Left kidney (tissue), 2 donors: ENCODE results near the gene OSBPL2. TPM values are rescaled to one million over a fixed set of nuclear protein-coding genes. Genes with fewer than 3 reads are reported as not detected.

ENCODE experiments used
- DNase-seq: peaks from one replicate; pipeline ENCODE4 v3.0.0-alpha.2; 2013
- polyA plus RNA-seq: library from polyadenylated mRNA; unstranded; fragments of 120-200 nt; gene quantifications from one replicate; pipeline ENCODE4 v1.2.1, GENCODE V29; 2013; ENCODE audit not compliant: insufficient read length

Gene OSBPL2
- polyA plus RNA-seq, 1 donor = 43.6 TPM

DNA sequence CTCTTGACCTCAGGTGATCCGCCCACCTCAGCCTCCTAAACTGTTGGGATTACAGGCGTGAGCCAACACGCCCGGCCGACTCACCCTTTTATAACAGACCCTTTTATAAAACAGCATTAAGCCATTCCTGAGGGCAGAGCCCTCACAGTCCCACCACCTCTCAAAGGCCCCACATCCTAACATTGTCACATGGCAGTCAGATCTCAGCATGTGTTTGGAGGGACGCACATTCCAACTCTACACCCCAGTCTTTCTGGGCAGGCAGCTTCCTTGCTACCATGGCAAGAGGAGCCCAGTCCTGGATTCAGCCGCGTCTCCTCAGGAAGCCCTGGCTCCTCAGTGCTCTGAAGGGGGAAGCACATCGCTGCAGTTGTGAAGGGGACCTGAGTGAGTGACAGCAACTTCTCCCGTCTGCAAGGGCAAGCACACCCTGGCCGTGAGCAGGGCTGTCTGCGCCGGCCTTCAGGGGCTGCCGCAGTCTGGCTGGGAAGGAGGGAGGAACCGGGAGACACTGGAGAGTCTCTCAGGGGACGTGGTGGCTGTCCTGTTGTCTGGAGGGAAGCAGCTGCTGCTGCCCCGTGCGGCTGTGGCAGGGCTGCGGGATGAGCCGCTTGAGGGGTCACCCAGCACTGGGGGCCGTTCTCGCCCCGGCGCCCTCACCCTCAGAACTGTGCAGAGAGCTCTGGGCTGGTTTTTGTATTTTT is 15.9 kb downstream of the OSBPL2 start:
- DNase-seq = no peak

DNA sequence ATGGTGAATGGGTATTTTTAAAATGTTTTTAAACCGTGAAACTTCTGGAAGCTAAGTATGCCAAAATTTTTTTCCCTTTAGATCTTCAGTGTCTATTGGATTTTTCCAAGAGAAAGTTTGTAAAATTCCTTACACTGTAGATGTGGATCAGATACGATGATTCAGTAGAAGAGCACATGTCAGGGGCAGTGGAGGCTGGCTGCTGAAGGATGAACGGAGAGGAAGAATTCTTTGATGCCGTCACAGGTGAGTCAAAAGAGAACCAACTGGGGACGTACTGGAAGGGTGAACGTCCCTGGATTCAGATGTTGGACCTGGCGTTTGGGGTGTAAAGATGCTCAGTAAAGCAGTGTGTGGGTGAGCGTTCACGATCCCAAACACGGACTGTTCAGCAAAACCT is 17.7 kb downstream of the OSBPL2 start:
- DNase-seq = no peak

DNA sequence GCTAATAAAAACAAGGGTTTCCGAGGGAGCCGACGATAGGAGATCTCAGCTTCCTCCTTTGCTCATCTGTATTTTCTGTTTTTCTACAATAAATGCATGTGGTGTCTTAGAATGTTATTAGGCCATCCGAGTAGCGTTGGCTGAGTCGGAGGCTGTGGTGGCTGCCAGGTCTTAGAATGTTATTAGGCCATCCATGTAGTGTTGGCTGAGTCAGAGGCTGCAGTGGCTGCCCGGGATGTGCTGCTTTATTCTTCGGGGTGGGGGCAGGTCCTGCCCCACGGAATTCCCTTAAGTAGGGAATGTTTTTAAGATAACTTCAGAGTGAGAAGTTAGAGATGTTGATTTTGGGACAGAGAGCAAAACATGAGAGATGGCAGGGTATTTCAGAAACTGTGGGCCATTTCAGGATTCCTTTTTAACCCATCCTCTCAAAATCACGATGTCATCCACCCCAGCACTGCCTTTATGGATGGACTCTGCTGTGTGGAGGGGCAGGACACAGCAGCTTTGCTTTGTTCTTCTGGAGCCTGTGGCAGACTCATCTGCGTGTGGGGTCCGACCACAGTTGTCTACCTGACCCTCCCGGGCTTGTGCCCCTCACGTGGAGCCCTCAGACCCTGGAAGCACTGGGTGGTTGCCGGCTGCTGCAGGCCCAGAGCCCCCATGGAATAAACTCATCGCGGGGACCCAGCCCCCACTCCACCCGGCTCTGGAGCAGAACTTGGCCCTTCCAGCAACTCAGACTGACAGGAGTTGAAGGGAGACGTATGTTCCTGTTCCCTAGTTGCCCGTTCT is 20.4 kb downstream of the OSBPL2 start:
- no peak for DNase-seq

DNA sequence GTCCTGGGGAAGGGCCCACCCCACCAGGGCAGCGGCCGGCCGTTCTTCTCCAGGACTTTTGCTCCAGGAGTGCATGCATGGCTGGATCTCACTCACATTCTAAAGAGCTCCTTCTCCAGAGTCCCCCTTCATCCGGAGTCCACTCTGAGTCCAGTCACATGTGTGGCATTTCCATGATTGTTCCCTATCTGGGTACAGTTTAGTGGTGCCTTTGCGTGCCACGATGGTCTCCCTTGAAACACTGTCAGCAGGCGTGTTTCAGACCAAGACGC is 20.9 kb downstream of the OSBPL2 start:
- no peak for DNase-seq

DNA sequence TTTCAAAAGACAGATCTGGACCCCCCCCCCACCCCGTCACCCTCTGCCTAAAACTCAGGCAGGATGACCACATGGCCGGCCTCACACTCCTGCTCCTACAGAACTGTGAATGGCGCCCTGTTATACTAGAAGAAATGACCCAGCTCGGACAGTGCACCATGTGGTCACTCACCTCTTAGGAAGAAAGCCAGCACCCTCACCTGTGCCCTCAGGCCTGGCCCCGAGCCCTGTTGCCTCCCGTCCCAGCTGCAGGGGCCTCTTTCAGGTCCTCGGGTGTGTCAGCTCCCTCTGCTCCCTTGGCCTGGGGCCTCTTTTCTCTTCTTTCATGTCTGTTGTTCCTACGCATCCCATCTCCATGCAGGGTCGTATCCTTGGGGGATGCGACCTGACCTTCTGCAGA is 23.7 kb downstream of the OSBPL2 start:
- DNase-seq = no peak

DNA sequence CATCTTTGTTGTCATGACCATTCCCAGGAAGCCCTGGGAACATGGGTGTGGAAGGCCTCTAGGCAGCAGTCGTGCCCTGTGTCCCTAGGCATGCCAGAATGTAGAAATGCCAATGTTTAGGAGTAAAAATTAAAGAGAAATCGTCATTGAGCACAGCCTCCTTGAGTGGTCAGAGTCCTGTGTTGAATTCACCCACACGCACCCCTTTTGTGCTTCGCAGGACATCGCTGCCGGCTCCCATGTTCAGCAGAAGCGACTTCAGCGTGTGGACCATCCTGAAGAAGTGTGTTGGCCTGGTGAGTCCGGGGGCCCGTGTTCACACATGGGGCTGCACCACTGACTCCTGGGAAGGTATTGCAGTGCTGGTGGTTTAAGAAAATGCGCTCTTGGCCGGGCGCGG is 25.1 kb downstream of the OSBPL2 start:
- no peak for DNase-seq

DNA sequence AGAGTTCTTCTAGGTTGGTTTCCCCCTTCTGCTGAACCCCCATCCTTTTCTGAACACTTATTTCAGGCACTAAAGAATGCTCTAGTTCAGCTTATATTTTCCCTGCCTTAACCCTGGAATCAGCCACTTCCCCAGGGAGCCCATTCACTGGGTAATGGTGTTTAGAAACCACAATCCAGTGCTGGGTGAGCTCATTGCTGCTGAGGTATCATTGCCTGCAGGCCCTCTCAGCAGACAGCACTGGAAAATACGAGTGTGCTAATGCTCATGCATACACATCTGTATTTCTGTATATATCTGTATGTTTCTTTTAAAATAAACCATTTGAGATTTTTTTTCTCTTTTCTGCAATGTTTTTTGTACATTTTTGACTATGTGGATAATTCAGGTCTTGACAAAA is 27.0 kb downstream of the OSBPL2 start:
- DNase-seq = no peak

DNA sequence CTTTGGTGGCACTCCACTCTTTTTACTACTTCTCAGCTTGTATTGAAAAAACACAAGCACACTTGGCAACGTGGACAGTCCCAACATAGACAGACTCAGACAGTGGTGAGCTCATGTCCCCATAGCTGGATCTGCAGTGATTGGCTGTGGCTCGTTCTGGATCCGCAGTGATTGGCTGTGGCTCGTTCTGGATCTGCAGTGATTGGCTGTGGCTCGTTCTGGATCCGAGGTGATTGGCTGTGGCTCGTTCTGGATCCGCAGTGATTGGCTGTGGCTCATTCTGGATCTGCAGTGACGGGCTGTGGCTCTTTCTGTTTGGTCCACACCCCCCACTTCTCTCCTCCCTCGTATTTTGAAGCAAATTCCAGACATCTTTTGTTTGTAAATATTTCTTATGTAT is 28.0 kb downstream of the OSBPL2 start:
- DNase-seq = no peak

DNA sequence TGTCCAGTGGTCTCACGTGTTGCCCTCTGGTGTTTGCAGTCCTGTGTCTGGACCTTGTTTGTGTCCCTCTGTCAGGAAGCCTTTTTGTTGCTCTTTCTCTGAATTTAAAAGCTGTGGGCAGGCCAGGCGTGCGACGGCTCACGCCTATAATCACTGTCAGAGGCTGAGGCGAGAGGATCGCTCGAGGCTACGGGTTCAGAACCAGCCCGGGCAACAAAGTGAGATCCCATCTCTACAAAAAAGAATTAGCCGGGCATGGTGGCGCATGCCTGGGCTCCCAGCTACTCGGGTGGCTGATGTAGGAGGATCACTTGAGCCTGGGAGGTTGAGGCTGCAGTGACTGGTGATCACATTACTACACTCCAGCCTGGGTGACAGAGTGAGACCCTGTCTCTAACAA is 28.5 kb downstream of the OSBPL2 start:
- no peak for DNase-seq

DNA sequence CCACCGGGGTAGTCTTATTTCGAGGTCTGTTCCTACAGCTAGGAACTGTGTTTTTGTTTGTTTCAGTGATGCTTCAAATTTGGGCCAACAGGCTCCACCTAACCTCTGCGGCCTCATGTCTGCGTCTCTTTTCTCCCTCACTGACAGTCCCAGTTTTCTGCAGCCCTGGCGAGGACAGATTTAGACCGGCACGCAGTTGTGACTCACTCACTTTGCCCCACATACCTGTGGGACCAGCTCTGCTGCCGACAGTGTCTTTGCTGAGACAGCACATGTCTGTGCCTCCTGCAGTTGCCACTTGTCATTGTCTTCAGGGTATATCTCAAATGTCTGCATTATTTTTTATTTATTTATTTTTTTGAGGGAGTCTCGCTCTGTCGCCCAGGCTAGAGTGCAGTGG is 29.2 kb downstream of the OSBPL2 start:
- DNase-seq = no peak

DNA sequence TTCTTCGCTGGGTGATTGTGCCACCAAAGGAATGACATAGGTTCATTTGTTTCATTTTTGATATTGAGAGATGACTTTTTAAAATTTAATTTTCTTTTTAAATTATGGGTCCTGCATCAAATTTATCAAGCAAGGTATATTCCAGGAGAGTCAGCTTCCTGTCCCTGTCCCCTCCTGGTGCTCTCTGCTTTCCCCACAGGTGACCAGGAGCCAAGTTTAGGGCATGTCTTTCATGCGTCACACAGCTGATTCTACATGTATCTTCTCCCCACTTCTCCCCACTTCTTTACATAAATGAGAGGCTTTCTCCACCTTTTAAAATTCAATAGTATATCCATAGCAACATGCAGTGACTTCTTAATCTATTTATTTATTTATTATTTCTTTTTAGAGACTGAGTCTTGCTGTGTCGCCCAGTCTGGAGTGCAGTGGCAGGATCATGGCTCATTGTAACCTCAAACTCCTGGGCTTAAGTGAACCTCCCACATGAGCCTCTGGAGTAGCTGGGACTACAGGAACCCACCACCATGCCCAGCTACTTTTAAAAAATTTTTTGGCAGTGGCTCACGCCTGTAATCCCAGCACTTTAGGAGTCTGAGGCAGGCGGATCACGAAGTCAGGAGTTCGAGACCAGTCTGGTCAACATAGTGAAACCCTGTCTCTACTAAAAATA is 30.0 kb downstream of the OSBPL2 start:
- DNase-seq = no peak

DNA sequence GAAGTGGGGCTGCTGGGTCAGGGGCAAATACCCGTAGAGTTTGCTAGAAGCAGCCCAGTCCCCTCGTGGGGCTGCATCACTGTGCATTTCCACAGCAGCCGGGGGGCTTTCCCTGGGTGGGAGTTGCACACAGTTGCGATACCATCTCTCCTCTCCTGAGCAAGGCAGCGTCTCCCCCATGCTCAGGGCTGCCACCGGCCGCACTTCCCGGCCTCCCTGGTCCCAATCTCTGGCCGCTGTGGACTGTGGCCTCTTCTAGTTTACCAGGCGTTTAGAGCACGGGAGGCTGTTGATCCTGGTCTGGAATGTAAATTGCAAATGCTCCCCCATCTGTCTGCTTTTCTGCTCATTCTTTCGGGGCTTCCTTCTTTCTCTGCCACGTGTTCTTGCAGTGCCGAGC is 31.1 kb downstream of the OSBPL2 start:
- no peak for DNase-seq

DNA sequence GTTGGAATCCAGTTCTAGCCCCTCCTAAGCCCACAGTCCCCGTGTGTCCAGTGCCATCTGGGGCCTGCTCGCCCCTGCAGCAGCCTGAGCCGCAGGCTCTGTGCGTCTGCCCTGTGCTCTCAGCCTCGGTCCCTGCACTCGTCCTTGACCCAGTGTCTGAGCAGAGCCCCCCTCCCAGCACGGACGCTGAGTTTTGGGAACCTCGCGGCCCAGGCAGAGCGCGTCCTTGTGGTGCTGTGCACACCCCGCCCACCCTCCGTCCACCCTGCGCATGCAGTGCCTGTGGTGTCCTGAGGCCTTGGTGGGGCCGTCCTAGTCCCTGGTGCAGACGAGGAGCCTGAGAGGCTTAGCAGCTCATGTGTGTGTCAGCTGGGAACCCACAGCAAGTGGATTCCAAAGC is 31.6 kb downstream of the OSBPL2 start:
- no peak for DNase-seq

DNA sequence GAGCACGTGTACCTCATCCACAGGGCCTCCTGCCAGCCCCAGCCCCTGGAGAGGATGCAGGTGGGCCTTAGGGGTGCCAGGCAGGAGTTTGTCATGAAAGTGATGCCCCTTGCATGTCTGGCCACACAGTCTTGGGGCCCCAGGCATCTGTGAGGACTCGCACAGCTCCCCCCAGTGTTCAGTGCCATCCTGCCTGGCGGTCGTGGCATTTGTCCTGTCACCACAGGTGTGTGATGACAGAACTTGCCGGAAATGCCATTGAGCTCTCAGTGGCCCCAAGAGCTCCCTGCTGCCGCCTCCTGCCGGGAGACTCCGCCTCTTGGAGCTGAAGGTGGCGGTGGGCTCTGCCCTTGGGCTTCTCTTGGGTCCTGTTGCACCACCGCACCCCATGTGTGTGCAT is 33.9 kb downstream of the OSBPL2 start:
- DNase-seq = no peak

DNA sequence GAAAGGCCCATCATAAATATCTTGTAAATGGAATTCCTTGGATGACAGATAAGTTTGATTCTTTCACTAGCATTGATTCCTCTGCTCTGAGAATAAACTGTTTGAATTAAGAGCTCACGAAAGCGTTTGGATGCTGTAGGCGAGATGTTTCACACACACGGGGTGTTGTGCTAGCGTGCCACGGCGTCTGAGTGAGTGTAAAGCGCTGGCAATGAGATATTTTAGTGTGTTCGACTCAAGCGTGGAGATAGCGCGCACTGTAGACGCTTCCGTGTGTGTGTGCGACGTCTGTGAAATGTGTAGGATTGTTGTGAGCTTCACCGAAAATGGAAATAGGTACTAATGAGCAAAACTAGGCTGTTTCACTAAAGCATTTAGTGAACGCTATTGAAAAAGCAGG is 35.1 kb downstream of the OSBPL2 start:
- DNase-seq = no peak

DNA sequence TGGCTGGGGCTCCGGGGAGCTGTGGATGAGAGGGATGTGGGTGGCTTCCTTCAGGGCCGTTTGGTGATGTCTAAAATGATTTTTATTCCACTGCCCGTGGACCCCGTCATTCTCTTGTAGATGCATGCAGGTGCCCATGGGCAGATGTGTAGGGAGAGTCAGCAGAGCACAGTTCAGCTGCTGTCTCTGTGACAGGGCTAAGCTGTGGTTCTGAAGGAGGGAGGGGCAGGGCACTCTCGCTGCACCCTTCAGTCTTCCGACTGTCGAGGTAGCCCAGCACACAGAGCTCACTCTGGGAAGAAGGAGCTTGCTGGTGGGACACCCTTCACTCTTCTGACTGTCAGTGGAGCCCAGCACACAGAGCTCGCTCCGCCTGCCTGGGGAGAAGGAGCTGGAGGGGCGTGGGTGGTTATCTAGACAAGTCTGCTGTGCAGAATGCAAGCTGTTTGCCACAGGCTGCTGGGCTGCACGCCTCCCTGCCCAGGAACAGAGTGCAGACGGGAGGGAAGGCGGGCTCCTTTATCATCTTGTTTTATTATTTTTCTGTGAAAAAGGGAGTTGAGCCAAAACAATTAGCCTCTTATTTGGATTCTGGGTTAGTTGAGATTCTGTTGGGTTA is 36.1 kb downstream of the OSBPL2 start:
- peak; percentile 32 for DNase-seq

DNA sequence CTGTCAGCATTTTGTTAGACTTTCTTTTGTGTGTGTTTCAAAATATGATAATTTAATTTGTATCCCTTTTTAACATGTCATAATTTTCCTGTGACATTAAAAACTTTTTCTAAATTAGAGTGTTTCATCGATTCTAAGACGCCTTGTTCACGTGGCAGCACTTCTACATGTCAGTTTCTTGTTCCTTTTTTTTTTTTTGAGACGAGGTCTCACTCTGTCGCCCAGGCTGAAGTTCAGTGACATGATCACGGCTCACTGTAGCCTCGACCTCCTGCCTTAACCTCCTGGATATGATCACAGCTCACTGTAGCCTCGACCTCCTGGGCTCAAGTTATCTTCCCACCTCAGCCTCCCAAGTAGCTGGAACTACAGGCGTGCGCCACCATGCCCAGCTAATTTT is 36.9 kb downstream of the OSBPL2 start:
- no peak for DNase-seq

DNA sequence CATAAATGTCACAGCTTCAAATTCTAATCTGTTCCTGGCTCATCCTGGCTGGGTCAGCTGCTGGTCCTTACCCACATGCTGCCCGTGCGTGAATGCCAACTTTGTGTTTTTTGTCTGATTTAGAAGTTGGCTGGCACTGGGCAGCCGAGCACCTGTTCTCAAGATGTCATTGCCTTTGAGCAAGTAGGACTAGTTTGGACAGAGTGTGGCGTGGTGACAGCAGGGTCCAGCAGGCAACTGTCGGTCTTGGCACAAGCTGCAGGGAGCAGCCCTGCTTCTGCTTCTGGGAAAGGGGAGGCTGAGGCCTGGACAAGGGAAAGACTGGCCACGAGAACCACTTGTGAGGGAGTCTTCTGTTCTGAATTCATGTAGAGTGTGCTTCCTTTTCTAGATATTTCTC is 38.1 kb downstream of the OSBPL2 start:
- DNase-seq = no peak

DNA sequence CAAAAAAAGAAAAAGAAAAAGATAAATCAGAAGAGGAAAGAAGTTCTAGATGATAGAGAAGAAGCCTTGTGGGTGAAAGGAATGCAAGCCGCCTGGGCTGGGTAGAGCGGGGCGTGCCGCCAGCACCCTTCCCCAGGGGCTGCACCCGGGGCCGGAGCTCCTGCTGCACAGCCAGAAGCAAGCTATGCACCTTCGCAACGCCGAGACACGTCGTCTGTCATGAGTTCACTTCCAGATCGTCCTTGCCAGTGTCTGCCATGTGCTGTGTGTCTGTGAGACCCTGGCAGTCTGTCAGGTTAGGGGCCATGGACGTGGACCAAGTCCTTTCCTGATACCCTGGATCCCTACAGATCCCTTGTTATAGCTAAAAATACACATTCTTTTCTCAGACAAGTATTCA is 38.9 kb downstream of the OSBPL2 start:
- no peak for DNase-seq

DNA sequence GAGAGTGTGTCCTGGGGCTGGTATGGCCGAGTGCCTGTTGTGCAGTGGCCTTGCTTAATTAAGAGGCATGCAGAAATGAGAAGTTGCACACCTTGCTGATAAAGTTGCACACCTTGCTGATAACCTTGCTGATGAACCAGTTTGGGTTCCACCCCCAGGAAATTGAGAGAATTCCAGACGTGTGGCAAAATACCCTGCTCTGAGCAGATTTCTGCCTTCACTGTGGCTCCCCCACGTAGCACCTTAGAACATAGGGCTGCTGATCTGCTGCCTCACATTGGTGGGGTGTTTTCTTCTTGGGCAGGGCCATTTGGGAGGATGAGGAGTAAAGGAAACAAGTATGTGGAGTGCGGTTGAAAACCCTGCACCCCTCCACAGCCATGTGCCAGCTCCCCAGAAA is 42.0 kb downstream of the OSBPL2 start:
- no peak for DNase-seq

DNA sequence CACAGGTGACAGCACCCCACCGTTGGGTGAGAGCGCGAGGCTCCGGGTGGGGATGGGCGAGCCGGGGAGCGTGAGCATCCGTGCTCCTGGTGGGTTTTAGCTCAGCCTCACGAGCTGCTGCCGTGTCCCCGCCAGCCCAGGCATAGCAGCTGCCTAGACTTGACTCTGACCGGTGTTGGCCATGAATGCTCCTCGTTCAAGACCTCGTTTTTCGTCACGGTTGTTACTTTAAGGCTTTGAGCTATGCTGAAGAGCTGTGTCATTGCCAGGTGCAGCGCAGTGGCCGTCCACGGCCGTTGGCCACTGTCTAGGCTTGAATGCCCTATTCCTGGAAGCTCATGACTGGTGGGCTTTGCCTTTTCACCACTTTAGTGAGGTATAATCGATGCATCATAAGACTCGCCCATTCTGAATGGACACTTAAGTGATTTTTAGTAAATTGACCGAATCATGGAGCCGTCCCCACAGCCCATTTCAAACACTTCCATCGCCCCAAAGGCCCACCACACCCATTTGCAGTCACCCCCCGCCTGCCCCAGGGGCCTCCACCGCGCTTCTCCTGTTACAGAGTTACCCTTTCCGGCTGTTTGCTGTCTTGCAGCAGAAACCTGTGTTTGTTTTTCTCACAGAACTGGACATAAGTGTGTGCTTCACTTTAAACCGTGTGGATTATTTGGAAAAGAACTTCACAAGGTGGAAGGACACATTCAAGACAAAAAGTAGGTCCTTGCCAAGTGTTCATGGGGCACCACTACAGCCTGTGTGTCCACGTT is 43.0 kb downstream of the OSBPL2 start:
- no peak for DNase-seq

DNA sequence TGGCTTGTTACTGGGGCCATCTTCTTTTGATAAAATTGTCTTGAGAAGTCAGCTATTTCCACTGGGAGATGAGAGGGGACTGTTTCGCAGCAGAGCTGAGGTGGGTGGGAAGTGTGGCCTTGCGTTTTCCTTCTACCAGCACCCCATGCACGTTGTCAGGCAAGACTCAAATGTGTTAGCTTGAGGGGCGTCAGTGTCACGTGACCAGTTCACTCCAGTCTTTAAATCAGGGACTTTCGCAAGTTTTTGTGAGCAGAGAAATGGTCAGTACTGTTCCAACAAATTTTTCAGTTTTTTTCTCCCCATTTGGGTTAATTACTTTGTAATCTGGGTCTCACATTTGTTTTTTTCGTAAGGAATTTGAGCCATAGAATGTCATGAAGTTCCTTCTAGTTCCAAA is 43.8 kb downstream of the OSBPL2 start:
- no peak for DNase-seq
